ENCODE data around the gene HPSE. TPM values are rescaled to one million over a fixed set of nuclear protein-coding genes. Genes with fewer than 3 reads are reported as not detected.

HPSE gene
- total and polyA plus RNA-seq, 2 of the 8 experiments (the other 6 are each of a cell fraction or from before 2014, with no cell fraction given): 1.5 to 5.0 TPM

- H2BK12ac ChIP-seq (ENCODE audit: low read depth, low read length): no peak overlapping the region; the same call in 1 of the 2 replicates
- no peaks in the 10 kb centered on the region for H3K9me3 ChIP-seq (ENCODE audit: insufficient read depth in 2 of 2, low read depth in 1 of 2, low read length in 1 of 2)
- H2AK5ac ChIP-seq (ENCODE audit: low read depth, low read length): no peak overlapping the region
- H4K8ac ChIP-seq (ENCODE audit: extremely low read depth, insufficient read depth, low read length): peak overlapping the region; percentile 63; the same call in 1 of the 2 replicates
- no peak overlapping the region for H3K14ac ChIP-seq (ENCODE audit: insufficient read length)
- H2BK20ac ChIP-seq (ENCODE audit: low read length): no peak overlapping the region
- H4K20me1 ChIP-seq (replicated peaks in 1 of 2; ENCODE audit: control insufficient read depth in 1 of 2, insufficient read depth in 2 of 2, low read length in 2 of 2): no peaks in the 10 kb centered on the region
- no peak overlapping the region for H2BK120ac ChIP-seq (replicated peaks; ENCODE audit: low read depth, low read length)
- H3K18ac ChIP-seq (ENCODE audit: extremely low read depth, low read length): no peak overlapping the region
- H3K4ac ChIP-seq (replicated peaks; ENCODE audit: insufficient read length, low read depth, low read length): no peak overlapping the region
- H3K79me1 ChIP-seq (ENCODE audit: low read depth, low read length): no peaks in the 10 kb centered on the region
- no peaks in the 10 kb centered on the region for H3K23me2 ChIP-seq (ENCODE audit: low read depth, low read length)
- no peak overlapping the region for H3K27ac ChIP-seq (ENCODE audit: low read depth, low read length)
- ChIA-PET CTCF (ENCODE audit: partially characterized antibody) (interaction anchor here (0.6 to 3.1 kb wide), 18 partner anchors 8 to 651 kb away, joined by 3 to 20 read pairs (median 4); partner anchors contain the start of genes GPAT3, HELQ and MRPS18C), POLR2A (ENCODE audit: partially characterized antibody) (interaction anchor here (0.5 to 1.9 kb wide), 3 partner anchors 11 to 247 kb away, joined by 3 to 4 read pairs (median 3); no protein-coding TSS in a partner anchor)
- no peaks in the 10 kb centered on the region; a peak in 2 of 7 replicates for H3K27me3 ChIP-seq (replicated peaks in 1 of 4; ENCODE audit: control insufficient read depth in 3 of 4, extremely low read depth in 1 of 4, insufficient read depth in 3 of 4, low read length in 3 of 4)
- DNase-seq (ENCODE audit: low read depth in 1 of 2, low spot score in 2 of 2) (no peak), FAIRE-seq (no peak)
- H4K5ac ChIP-seq (ENCODE audit: insufficient read length, low read depth, low read length): no peak overlapping the region
- no peak overlapping the region for H3K4me3 ChIP-seq (ENCODE audit: extremely low read depth in 1 of 4, insufficient read depth in 2 of 4, low read depth in 3 of 4, low read length in 4 of 4)
- H2BK15ac ChIP-seq (ENCODE audit: low read length): 0 out of 2 replicates have a peak overlapping the region, but pooled peaks have one; percentile 1
- no peak overlapping the region for H3K9ac ChIP-seq (replicated peaks in 1 of 4; ENCODE audit: extremely low read depth in 1 of 4, low read depth in 3 of 4, low read length in 3 of 4)
- peaks cover 0 to 7% (median 1%) of the 10 kb centered on the region in 4 experiments; a peak in 3 of 7 replicates for H3K4me1 ChIP-seq (replicated peaks in 1 of 4; ENCODE audit: control insufficient read depth in 3 of 4, insufficient read depth in 4 of 4, low read length in 3 of 4)
- TF ChIP-seq TCF12 (IDR thresholded peaks at IDR 0.05; ENCODE audit: low read depth, low read length) (no peak), RAD21 (IDR thresholded peaks at IDR 0.05 in 1 of 2, conservative IDR thresholded peaks at IDR 0.05 in 1 of 2; ENCODE audit: low read depth in 2 of 2, low read length in 2 of 2) (peak; percentile 49 to 51)
- TF ChIP-seq, protein P1, sequence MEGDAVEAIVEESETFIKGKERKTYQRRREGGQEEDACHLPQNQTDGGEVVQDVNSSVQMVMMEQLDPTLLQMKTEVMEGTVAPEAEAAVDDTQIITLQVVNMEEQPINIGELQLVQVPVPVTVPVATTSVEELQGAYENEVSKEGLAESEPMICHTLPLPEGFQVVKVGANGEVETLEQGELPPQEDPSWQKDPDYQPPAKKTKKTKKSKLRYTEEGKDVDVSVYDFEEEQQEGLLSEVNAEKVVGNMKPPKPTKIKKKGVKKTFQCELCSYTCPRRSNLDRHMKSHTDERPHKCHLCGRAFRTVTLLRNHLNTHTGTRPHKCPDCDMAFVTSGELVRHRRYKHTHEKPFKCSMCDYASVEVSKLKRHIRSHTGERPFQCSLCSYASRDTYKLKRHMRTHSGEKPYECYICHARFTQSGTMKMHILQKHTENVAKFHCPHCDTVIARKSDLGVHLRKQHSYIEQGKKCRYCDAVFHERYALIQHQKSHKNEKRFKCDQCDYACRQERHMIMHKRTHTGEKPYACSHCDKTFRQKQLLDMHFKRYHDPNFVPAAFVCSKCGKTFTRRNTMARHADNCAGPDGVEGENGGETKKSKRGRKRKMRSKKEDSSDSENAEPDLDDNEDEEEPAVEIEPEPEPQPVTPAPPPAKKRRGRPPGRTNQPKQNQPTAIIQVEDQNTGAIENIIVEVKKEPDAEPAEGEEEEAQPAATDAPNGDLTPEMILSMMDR (IDR thresholded peaks at IDR 0.05; ENCODE audit: control extremely low read depth in 1 of 3, insufficient read depth in 1 of 3, low read depth in 1 of 3, low read length in 3 of 3): peak in 1 of 3 experiments; percentile 34; a peak in 1 of 4 replicates
- H3K4me2 ChIP-seq (ENCODE audit: insufficient read depth in 1 of 2, low read depth in 2 of 2, low read length in 2 of 2): no peak overlapping the region
- 88% methylated on average over 9 of the region's 9 CpGs; no CpG with 5 or more reads in 1 of the 2 experiments for WGBS, 2 experiments (ENCODE audit: extremely low coverage in 1 of 2, insufficient coverage in 1 of 2, insufficient read length in 1 of 2, insufficient replicate concordance in 2 of 2, low coverage in 1 of 2, low lambda C conversion rate in 2 of 2, missing lambda C conversion rate in 1 of 2)
- H3K23ac ChIP-seq (ENCODE audit: insufficient read length): no peak overlapping the region
- H2BK5ac ChIP-seq (ENCODE audit: low read depth, low read length): no peak overlapping the region
- H3K79me2 ChIP-seq (ENCODE audit: control insufficient read depth in 1 of 2, insufficient read depth in 2 of 2, low read length in 2 of 2): no peaks in the 10 kb centered on the region
- H3K36me3 ChIP-seq (ENCODE audit: control insufficient read depth in 2 of 4, insufficient read depth in 4 of 4, low read length in 3 of 4): no peaks in the 10 kb centered on the region
- no peak overlapping the region for H3K56ac ChIP-seq (replicated peaks; ENCODE audit: insufficient read length, low read depth, low read length)
- H4K91ac ChIP-seq (replicated peaks; ENCODE audit: insufficient read length, low read length): peak overlapping the region; percentile 37
- H2AFZ ChIP-seq (ENCODE audit: low read length): peak overlapping the region; percentile 73
Measured at GRCh38 chr4:83362492-83363329, 28.1 kb upstream of the HPSE start.
